Esophagus (tissue), 2 donors: ENCODE data around the gene MARCHF2. TPM values are rescaled to one million over a fixed set of nuclear protein-coding genes. Genes with fewer than 3 reads are reported as not detected.
"Not testable (repeated sequence)": the region's sequence is repeated elsewhere in the genome, so short reads cannot be mapped to it uniquely, and the experiment has no call there.

Source experiments
- H3K27ac ChIP-seq, 2 donors: one replicate each; pipeline ENCODE4 v1.5.1; 2013; ENCODE audit warnings: low read depth in 2 of 2, mild to moderate bottlenecking in 2 of 2, inconsistent platforms in 1 of 2, low read length in 1 of 2, moderate library complexity in 1 of 2
- H3K27me3 ChIP-seq, 2 donors: one replicate each; pipeline ENCODE4 v1.6.1; 2013; ENCODE audit warnings: low read length in 2 of 2, control low read depth in 1 of 2, mild to moderate bottlenecking in 1 of 2; ENCODE audit not compliant: insufficient read depth in 2 of 2, control insufficient read depth in 1 of 2
- H3K36me3 ChIP-seq, 2 donors: one replicate each; pipeline ENCODE4 v1.6.1; 2013; ENCODE audit warnings: low read length in 1 of 2; ENCODE audit not compliant: control insufficient read depth in 2 of 2, insufficient read depth in 2 of 2
- H3K4me1 ChIP-seq, 2 donors: one replicate each; pipeline ENCODE4 v1.6.1; 2013; ENCODE audit warnings: low read length in 1 of 2; ENCODE audit not compliant: control insufficient read depth in 2 of 2, insufficient read depth in 2 of 2
- H3K4me3 ChIP-seq, 2 donors: one replicate each; pipeline ENCODE4 v1.5.1; 2013; ENCODE audit warnings: low read length in 2 of 2, mild to moderate bottlenecking in 2 of 2, low read depth in 1 of 2, moderate library complexity in 1 of 2
- H3K9me3 ChIP-seq, 2 donors: one replicate each; pipeline ENCODE4 v1.6.1; 2013; ENCODE audit warnings: mild to moderate bottlenecking in 2 of 2, low read depth in 1 of 2, low read length in 1 of 2, moderate library complexity in 1 of 2; ENCODE audit not compliant: control insufficient read depth in 2 of 2, insufficient read depth in 1 of 2
- WGBS, 2 donors: extraction: QIAGEN DNeasy Blood & Tissue Kit; methylation state at CpG; one replicate each; pipeline ENCODE4 v1.1.7; 2013; 5-methylcytosine and 5-hydroxymethylcytosine counted together
- polyA plus RNA-seq, 2 donors: library from polyadenylated mRNA; stranded (reverse); fragments of 200-250 nt; gene quantifications; one replicate each; pipeline ENCODE4 v1.2.3, GENCODE V29; 2013
- donor health status: healthy with polysubstance abuse.
- donor health status: Bipolar disorder and iron deficiency.

MARCHF2 gene
- polyA plus RNA-seq, 2 donors = 22.0 to 29.0 TPM

DNA sequence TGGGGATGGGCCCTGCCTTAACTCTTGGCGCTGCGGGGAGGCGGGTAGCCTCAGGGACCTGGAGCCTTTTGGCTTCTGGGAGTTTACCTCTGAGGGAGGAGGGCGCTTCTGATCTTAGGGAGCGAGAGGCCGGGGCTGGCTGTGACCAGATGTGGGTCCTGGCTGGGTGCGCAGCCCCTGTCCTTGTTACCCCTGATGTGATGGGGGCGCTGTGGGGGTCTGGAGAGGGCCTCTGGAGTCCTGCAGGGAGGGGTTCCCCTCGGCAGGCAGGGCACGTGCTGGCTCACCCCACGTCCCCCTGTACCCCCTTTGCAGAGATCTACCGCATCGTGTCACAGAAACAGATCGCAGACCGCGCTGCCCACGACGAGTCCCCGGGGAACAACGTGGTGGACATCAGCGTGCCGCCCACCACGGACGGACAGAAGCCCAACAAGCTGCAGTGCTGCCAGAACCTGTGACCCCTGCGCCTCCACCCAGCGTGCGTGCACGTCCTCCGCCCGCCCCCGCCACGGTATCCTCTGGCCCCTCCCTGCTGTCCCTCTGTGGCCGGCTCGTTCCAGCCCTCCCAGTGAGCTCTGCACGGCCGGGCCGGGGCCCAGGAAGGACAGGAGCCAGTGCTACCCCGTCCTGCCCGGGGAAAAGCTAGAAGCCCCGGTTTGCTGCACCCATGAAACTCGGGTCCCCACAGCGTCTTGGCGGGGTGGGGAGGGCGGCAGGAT, 9.8 kb upstream of the MARCHF2 start:
- Histone ChIP-seq H3K36me3 (peaks cover 17 to 40% of the 10 kb centered on the region in 2 donors), H3K4me3 (no peak overlapping the region), H3K27ac (no peak overlapping the region), H3K4me1 (peaks cover 0 to 6% of the 10 kb centered on the region in 2 donors), H3K9me3 (no peaks in the 10 kb centered on the region), H3K27me3 (no peaks in the 10 kb centered on the region)
- 89 to 92% methylated on average over 40 to 44 of the region's 44 CpGs for WGBS, 2 donors

DNA sequence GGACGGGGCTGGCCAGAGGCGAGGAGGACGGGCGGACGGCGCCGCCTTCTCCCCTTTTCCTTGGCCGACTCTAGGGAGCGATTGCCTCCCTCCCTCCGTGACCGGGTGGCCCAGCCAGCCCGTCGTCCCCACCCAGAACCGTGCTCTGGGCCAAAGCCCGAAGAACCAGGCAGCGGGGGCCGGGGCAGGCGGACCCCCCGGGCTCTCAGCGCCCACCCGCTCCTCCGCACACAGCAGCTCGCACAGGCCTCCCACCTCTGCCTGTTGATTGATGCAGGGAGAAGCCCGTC, 9.3 kb upstream of the MARCHF2 start:
- H3K36me3 ChIP-seq = peaks cover 17 to 39% of the 10 kb centered on the region in 2 donors

DNA sequence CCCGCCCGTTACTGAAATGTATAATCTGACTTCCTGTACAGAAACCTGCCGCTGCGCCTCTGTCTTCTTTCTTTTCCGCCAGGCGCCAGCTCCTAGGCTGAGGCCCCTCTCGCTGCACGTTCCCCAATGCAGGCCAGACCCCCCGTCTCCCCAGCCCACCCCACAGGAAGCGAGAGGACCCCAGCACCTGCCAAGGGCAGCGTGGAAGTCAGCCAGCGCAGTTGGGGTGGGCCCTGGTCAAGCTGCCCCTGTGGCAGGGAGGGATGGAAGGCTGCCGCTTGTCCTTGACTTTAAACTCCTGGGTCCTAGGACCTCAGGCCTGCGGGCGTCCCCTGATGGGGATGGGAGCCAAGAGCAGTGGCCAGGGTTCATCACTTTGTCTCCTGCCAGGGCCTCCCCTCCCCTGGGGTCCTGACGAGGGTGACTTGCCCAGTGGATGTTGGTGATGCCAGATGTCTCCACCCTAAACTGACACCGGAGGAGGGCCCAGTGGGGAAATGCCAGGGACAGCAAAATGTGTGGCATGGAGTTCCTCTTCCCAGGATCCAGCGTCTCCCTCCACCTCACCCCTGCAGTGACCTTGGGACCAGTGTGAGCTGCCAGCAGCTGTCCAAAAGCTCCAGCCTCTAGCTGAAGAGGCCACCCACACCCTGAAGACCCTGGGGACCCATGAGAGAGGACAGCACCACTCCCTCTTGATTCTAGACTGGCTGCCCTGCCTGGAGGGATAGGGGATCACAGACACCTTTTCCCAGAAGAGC, 8.5 kb upstream of the MARCHF2 start:
- Histone ChIP-seq H3K9me3 (no peaks in the 10 kb centered on the region), H3K4me3 (no peak overlapping the region), H3K27ac (no peak overlapping the region), H3K27me3 (no peaks in the 10 kb centered on the region), H3K4me1 (peaks cover 0 to 4% of the 10 kb centered on the region in 2 donors), H3K36me3 (peaks cover 17 to 35% of the 10 kb centered on the region in 2 donors)
- WGBS, 2 donors = 86 to 87% methylated on average over 18 of the region's 18 CpGs

More for the DNA sequence above, 9.3 kb upstream of the MARCHF2 start:
- H3K9me3 ChIP-seq = no peaks in the 10 kb centered on the region
- H3K4me3 ChIP-seq = no peak overlapping the region
- 80 to 89% methylated on average over 8 to 24 of the region's 24 CpGs for WGBS, 2 donors
- H3K27me3 ChIP-seq = no peaks in the 10 kb centered on the region
- H3K27ac ChIP-seq = no peak overlapping the region
- H3K4me1 ChIP-seq = peaks cover 0 to 4% of the 10 kb centered on the region in 2 donors

DNA sequence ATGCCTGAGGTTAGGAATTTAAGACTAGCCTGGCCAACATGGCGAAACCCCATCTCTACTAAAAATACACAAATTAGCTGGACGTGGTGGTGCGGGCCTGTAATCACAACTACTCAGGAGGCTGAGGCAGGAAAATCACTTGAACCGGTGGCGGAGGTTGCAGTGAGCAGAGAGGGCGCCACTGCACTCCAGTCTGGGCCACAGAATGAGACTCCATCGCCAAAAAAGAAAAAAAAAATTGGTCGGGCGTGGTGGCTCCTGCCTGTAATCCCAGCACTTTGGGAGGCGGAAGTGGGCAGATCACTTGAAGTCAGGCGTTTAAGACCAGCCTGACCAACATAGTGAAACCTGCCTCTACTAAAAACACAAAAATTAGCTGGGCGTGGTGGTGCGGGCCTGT, 2.4 kb upstream of the MARCHF2 start:
- H3K9me3 ChIP-seq, H3K27me3 ChIP-seq, H3K4me3 ChIP-seq, H3K36me3 ChIP-seq, H3K4me1 ChIP-seq: not testable (repeated sequence)
- peak overlapping the region in 1 of 2 donors; percentile 2 for H3K27ac ChIP-seq
- WGBS, 2 donors = 70 to 78% methylated on average over 13 of the region's 13 CpGs

DNA sequence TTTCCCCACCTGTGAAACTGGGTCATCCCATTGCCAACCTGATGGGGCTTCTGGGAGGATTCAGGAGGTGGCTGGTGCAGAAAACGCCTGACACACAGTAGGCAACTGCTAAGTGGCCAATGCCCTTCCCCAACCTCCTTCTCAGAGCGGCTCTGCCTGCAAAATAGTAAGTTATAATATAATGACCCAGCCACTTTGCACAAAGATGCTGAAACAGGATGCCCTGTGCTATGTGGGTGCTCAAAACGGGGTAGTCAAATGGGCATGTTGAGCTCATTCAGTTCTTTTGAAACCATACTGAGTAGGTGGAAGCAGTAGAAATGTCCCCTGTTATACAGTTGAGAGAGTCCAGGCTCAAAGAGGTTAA, 507 bp downstream of the MARCHF2 start:
- Histone ChIP-seq H3K27ac (peak overlapping the region; percentile 67 to 76), H3K36me3 (no peaks in the 10 kb centered on the region), H3K9me3 (no peaks in the 10 kb centered on the region), H3K27me3 (no peaks in the 10 kb centered on the region), H3K4me3 (peak overlapping the region; percentile 73), H3K4me1 (peaks cover 4 to 6% of the 10 kb centered on the region in 2 donors)
- WGBS, 2 donors = 19 to 20% methylated on average over 3 of the region's 3 CpGs

DNA sequence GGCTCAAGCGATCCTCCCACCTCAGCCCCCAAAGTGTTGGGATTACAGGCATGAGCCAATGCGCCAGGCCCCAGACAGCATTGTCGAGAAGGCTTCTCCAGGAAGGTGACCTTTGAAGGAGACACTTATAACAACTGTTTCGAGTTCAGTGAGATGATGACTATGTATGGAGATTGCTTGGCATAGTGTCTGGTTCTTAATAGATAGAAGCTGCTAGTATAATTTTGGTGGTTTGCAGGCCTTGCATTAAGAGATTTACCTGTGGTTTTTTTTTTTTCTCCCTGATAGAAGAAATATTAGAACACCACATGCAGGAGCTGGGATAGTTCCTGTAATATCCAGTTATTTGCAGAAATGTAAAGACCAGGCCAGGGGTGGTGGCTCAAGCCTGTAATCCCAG, 3.7 kb downstream of the MARCHF2 start:
- Histone ChIP-seq H3K9me3 (no peaks in the 10 kb centered on the region), H3K4me1 (peaks cover 4 to 6% of the 10 kb centered on the region in 2 donors), H3K27me3 (no peaks in the 10 kb centered on the region), H3K36me3 (peaks cover 0 to 4% of the 10 kb centered on the region in 2 donors), H3K27ac (peak overlapping the region in 1 of 2 donors; percentile 13), H3K4me3 (no peak overlapping the region)
- 65 to 75% methylated on average over 4 of the region's 4 CpGs for WGBS, 2 donors

DNA sequence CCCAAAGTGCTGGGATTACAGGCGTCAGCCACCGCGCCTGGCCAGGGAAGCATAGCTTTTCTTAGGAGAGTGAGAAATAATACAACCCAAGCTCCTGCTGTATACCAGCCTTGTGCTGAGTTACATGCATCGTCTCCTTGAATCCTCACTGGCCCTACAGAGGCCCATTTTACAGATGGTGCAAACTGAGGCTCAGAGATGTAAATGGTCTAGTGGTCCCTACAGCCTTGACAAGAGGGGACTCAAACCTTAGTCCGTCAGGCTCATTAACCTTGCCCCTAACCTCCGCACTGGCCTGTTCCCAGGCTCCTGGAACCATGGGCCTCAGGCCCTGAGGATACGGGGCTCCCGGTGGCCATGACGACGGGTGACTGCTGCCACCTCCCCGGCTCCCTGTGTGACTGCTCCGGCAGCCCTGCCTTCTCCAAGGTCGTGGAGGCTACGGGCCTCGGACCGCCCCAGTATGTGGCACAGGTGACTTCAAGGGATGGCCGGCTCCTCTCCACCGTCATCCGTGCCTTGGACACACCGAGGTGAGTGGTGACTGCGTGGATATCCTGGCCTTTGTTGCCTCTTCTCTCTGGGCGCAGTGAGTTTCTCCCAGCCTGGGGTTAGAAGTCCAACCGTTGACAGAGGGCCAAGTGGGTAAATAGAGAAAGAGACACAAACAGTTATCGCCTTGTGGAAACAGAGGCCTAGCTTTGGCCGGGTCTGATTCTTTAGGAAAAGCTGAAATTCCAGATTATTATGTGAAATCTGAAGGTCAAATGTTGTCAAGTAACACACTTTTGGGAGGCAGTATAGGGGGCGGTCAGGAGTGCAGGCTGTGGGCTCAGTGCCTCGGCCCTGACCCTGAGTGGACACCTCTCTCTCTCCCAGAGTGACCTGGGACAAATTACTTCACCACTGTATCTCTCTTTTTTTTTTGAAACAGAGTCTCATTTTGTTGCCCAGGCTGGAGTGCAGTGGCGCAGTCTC, 8.7 kb downstream of the MARCHF2 start:
- peaks cover 0 to 11% of the 10 kb centered on the region in 2 donors for H3K36me3 ChIP-seq
- H3K27ac ChIP-seq = no peak overlapping the region
- WGBS, 2 donors = 88 to 93% methylated on average over 28 of the region's 28 CpGs

DNA sequence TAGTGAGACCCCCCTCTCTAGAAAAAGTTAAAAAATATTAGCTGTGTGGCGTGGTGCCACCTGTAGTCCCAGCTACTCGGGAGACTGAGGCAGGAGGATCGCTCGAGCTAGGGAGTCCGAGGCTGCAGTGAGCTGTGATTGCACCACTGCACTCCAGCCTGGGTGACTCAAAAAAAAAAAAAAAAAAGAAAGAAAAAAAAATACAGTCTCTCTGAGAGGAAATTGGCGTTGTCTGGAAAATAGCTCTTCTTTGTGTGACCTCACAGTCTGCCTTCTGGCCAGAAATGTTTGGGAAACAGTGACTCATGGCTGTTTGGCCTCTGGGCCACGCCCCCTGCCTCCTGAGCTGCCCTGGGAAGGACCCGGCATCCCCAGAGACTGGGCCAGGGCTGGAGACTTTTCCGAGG, 10.7 kb downstream of the MARCHF2 start:
- peaks cover 2 to 3% of the 10 kb centered on the region in 2 donors for H3K4me1 ChIP-seq
- H3K27me3 ChIP-seq = no peaks in the 10 kb centered on the region
- no peak overlapping the region for H3K4me3 ChIP-seq
- H3K9me3 ChIP-seq = no peaks in the 10 kb centered on the region
- 29 to 37% methylated on average over 9 of the region's 9 CpGs for WGBS, 2 donors
- H3K36me3 ChIP-seq = peaks cover 0 to 11% of the 10 kb centered on the region in 2 donors
- H3K27ac ChIP-seq = peak overlapping the region; percentile 68 to 73

More for the DNA sequence above, 8.7 kb downstream of the MARCHF2 start:
- H3K4me1 ChIP-seq = peaks cover 4 to 6% of the 10 kb centered on the region in 2 donors
- no peaks in the 10 kb centered on the region for H3K27me3 ChIP-seq
- H3K9me3 ChIP-seq = no peaks in the 10 kb centered on the region
- no peak overlapping the region for H3K4me3 ChIP-seq

DNA sequence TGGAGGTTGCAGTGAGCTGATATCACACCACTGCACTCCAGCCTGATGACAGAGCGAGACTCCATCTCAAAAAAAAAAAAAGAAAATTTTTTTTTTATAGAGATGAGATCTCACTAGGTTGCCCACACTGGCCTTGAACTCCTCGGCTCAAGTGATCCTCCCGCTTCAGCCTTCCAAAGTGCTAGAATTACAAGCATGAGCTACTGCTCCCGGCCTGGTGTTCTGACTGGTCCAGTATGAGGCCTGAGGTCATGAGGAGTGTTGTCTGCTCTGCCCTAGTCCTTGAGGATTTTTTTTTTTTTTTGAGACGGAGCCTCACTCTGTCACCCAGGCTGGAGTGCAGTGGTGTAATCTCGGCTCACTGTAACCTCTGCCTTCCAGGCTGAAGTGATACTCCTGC, 12.2 kb downstream of the MARCHF2 start:
- not testable (repeated sequence) for H3K27me3 ChIP-seq, H3K4me1 ChIP-seq, H3K9me3 ChIP-seq, H3K27ac ChIP-seq, H3K4me3 ChIP-seq
- WGBS, 2 donors = 91 to 98% methylated on average over 6 of the region's 6 CpGs
- peaks cover 0 to 11% of the 10 kb centered on the region in 2 donors for H3K36me3 ChIP-seq
